Stimulated activated naive CD4-positive, alpha-beta T cell (primary cell): ENCODE results near the gene KCNIP1.

Source experiments
- DNase-seq, 6 experiments: peaks; one replicate each; lab custom pipeline; 2025; lab: John Stamatoyannopoulos, UW

KCNIP1 gene

DNA sequence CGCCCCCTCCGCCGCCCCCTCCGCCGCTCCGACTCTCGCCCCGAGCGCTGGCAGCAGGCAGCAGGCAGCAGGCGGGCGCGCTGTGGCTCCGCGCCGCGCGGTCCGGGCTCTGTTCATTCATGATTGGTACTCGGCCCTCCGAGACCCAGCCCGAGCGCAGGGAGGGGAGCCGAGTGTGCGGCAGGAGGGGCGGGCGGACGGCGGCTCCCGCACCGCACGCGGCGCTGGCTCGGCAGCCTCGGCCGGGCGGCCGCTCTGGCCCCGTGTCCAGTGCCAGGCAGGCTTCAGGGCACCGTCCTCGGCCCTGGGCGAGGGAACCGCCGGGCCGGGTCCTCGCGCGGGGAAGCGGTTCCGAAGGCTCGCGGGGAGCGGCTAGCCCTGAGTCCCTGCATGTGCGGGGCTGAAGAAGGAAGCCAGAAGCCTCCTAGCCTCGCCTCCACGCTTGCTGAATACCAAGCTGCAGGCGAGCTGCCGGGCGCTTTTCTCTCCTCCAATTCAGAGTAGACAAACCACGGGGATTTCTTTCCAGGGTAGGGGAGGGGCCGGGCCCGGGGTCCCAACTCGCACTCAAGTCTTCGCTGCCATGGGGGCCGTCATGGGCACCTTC, at the start of gene KCNIP1:
Gene KCNIP1 (plus strand): TSS at position 31 of the 607 bp plus-strand sequence.
- DNase-seq: no peak

DNA sequence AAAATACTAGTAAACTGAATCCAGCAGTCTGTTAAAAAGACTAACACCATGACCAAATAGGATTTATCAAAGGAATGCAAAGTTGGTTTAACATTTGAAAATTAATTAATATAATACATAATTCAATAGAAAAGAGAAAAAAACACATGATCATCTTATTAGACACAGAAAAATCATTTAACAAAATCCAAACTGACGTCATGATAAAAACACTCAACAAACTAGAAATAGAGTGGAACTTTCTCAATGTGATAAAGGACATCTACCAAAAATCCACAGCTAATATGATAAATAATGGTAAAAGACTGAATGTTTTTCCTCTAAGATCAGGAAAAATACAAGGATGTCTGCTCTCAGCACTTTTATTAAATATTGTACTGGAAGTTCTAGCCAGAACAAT, 40.4 kb upstream of the KCNIP1 start:
- DNase-seq: no peak

DNA sequence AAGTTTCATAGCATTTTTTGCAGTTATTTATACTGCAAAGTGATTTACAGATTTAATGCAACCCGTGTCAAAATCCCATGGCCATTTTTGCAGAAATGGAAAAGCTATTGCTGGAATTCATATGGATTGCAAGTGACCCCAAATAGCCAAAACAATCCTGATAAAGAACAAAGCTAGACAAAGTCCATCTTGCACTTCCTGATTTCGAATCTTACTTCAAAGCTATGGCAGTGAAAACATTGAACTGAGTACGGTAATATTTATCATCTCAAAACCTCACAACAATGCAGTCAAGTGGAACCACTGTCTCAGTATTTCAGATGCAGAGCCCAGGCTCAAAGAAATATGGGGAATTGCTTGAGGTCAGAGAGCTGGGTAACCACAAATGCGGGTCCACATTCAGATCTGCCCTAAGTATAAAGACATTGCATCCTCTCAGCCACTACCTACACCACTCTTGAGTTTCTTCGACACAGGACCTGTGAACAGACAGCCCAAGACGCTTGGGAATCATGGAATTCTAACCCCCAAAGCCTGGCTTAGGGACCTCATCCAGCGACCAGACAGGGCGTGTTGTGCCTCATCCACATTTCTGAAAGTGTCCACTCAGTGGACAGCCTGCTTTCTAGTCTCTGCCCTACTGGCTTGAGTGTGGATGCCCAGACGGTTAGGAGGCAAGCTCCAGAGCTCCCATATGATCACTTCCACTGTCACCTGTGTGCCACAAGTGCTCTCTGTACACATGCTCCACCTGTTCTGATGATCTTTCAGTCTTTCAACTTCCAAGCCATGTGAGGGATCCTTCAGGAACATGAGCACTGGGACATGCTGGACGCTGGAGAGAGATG, 39.3 kb upstream of the KCNIP1 start:
- DNase-seq: no peak

DNA sequence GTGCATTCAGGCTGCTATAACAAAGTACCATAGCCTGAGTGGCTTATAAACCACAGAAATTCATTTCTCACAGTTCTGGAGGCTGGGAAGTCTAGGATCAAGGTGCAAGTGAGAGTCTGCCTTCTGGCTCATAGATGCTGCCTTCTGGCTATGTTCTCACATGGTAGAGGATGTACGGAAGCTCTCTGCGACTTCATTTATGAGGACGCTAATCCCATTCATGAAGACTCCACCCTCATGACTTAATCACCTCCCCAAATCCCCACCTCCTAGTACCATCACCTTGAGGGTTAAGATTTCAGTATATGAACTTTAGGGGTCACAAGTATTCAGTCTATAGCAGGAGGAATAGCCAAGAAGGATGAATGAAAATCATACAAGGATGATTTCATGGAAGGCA, 37.3 kb upstream of the KCNIP1 start:
- DNase-seq: no peak

DNA sequence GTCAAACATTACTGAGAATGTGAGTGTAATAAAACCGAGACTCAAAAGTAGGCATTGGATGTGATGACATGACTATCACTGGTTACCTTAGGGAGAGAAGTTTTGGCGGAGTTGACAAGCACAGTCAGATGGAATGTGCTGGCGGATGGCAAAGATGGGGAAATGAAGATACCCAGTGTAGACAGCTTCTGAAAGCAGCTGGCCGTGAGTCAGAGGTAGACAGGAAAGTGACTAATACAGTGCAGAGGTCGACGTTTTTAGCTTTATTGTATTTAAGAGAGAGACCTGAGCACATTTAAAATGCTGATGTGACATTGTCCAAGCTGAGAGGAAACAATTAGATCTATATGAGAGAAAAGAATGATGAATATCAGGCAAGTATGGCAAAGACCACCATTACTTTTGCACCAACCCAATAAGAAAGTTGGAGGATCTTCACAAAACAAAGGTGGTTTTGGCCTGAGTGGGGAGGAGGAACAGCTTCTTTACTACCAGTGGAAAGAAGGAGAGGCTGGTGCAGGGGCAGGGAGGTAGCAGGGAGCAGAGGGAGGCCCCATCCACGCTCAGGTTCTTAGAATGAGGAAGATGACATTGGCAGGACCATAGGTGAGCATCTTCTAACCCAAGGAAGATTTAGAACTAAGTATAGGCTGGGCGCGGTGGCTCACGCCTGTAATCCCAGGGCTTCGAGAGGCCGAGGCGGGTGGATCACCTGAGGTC, 36.7 kb upstream of the KCNIP1 start:
- DNase-seq: no peak

DNA sequence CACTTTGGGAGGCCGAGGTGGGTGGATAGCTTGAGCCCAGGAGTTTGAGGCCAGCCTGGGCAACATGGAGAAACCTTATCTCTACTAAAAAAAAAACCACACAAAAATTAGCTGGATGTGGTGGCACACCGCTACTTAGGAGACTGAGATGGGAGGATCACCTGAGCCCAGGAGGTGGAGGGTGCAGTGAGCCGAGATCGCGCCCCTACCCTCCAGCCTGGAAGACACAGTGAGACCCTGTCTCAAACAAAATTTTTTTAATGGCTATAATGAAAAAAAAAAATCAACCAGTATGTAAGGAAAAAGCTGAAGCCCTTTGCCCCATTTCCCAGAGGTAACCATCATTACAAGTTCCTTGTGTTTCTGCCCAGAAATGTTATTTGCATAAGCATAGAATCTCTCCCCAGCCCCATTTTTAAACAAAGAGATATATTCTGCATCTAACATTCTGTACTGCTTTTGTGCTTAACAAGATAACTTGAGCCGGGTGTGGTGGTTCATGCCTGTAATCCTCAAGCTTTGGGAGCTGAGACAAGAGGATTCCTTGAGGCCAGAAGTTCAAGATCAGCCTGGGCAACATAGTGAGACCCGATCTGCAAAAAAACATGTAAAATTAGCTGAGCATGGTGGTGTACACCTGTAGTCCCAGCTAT, 35.1 kb upstream of the KCNIP1 start:
- no peak for DNase-seq

DNA sequence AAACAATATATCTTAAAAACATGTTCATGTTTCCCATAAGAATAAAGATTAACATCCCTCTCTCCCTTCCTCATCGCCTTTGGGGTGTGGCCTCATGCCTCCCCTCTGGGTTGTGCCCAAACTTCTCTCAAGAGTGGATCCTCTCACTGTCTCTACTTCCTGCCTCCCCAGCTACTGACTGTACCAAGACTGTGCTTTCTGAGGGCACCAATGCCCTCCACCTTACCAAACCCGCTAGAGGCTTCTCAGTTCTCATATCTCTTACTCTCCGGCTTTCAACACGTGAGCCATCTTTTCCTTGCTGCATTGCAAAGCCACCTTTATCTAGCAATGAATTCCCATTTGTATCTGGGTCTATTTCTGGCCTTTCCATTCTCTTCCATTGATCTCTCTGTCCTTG, 34.4 kb upstream of the KCNIP1 start:
- DNase-seq: no peak

DNA sequence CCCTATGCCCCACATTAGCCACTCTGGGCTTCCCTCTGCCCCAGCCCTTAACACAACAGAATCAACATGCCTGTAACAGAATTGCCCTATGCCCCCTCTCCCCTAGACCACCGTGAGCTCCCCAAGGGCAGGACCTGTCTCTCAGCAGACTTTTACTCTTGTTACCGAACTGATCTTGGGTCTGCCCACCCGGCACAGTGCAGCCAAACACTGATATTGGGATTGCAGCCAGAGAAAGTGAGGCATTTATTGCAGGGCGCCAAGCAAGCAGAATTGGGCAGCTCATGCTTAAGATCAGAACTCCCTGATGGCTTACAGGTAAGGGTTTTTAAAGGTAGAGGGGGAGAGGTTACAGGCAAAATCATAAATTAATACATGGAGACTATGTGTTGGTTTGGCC, 33.5 kb upstream of the KCNIP1 start:
- DNase-seq: no peak

DNA sequence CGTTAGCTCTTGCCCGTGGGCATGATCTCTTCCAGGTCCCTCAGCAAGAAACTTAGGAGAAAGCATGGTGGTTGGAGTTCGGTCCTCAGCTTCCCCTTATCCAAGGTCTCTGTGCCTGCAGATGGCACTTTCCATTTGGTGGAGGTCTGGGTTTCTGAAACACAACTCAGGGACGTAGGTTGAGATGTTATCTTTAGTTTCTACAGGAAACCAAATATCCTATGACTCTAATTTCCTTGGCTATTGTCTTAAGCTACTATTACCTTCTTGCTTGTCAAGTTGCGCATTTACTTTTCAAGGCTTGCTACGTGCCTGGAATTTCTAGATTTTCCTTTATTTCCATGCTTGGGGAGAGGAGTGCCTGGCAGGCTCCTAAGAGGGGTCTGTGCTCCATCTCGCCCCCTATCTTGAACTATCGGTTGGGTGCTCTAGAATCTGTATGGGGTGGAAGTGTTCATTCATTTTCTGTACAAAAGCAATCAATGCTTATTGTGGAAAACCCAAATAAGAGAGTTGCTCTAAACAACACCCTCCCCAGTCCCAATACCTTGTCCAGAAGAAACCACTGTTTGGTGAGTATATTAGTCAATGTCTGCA, 32.9 kb upstream of the KCNIP1 start:
- no peak for DNase-seq

DNA sequence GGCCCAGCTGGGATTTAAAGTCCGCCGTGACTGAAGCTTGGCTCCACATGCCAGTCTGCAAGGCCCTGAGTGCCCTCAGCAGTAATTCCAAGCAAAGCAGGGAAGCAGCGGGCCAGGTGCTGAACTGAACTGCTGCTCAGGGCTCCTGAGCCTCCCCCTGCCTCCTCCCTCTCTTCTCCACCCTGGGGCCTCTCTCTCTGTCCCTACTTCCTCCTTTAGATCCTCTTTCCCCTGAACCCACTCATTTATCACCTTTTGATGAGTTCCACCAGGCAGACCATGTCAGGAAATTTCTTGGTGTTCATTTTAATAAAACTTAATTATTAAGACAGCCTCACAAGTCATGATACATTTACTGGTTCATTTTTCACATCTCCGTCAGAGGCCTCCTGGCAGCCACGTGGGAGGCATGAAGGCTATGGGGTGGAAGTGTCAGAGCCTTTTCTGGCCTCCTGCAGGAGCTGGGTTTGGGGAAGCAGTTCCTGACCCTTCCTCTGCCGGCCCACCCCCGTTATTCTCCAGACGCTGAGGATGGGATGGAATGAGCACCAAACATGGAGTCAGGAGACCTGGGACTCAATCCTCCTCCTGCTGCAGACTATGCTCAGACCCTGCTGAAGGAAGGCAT, 32.2 kb upstream of the KCNIP1 start:
- no peak for DNase-seq

DNA sequence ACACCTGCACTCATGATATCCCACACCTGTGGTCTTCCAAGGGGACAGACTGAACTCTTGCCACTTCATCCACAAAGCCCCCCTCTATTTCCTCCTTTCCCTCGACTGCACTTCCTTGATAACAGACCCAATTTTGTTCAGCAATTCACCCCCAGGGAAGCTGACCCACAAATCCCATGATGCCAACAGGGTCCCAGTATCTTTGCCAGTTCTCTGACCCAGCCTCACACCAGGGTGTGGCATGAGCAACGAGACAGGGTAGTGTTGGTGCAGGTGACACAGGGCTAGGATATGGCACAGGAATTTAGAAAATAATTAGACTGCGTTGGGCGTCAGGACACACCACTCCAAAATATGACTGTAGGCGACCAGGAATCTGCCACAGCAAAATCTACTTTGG, 30.2 kb upstream of the KCNIP1 start:
- no peak for DNase-seq

DNA sequence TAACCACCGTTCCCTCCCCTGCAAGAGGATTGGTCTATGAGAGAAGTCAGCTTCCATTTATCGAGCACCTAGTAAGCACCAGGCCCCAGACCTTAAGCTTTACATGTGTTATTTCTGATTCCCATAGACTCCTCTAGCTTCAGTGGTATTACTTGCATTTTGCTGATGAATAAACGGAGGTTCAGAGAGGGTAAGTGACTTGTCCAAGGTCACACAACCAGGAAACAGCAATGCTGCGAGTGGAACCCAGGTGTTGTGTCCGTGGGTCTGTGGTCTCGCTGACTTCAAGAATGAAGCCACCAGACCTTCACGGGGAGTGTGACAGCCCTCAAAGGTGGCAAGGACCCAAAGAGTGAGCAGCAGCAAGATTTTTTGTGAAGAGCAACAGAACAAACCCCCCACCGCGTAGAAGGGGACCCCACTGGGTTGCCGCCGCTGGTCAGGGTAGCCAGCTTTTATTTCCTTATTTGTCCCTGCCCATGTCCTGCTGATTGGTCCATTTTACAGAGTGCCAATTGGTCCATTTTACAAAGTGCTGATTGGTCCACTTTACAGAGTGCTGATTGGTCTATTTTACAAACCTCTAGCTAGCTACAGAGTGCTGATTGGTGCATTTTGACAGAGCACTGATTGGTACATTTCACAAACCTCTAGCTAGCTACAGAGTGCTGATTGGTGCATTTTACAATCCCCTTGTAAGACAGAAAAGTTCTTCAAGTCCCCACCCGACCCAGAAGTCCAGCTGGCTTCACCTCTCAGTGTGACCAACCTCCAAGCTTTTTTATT, 29.1 kb upstream of the KCNIP1 start:
- no peak for DNase-seq

DNA sequence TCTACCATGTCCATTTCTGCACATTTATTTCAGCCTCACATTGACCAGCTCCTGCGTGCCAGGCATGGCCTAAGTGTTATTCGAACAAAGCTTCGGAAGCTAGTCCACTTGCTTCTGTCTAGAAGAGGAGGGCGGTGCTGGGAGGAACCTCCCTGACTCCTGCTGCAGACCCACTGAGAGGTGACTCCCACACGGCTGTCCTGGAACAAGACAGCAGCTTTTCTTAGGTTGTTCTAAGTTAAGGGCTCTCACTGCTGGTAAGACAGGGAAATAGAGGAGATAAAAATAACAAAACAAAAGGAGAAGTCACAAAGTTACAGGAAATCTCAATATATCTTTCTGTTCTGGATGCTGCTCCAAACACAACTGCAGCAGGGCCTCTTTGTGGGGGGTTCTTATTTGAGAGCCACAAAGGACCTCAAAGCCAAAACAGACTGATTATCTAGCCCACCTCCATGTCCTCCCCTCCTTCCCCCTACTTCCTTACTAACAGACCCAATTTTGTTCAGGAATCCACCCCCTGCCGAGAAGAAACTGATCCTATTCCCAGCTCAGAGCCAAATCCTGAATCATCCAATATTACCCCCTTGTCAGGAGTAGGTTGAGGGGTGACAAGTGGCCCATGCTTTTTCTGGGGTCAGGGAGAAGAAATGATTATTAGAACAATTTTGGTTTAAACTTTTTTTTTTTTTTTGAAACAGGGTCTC, 28.4 kb upstream of the KCNIP1 start:
- DNase-seq: no peak

DNA sequence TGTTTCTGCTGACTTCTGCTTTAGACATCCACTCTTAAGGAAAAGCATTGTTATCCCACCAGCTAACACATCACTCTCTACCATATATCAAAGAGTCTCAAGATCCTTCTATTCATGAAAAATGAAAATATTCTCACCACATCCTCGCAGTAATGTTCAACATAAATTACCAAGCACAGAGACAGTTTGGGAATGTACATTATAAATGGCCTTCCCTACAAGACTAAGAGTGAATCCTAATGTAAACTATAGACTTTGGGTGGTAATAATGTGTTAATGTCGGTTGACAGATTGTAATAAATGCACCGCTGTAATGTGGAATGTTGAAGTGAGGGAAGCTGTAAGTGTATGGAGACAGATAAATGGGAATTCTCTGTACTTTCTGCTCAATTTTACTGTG, 27.1 kb upstream of the KCNIP1 start:
- no peak for DNase-seq

DNA sequence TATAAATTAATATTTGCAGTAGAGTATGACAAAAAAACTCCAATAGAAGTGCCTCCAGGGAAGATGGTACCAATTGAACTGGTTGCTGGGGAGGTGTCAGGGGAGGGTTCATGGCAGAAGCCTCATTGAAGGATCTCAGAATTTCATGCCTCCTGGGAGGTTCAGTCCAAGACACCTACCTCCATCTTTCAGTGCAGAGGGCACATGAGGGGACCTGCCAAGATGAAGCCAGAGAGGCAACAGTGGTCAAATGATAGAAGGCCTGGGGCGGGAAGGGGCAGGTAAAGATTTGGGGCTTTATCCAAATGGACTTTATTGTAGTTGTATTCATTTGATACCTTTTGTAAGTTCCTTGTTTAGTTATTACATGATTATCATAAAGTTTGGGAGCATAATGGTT, 25.9 kb upstream of the KCNIP1 start:
- no peak for DNase-seq

DNA sequence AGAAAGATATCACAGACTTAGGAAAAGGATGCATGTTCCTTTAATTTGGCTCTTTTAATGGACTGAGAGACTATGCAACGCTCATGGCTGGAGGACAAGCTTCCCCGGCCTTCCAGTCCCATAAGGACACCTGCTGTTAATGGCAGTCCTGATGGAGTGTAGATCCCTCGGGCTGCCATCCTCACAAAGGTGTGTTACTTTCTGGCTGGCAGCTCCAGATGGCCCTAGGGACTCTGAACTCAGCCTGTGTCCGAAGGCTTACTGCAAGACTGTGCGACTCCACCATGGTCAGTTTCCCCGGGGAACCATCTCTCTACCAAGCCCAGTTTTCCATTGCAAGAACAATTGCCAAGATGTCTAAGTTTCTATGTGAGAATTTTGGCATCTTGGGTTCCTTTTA, 25.5 kb upstream of the KCNIP1 start:
- no peak for DNase-seq

DNA sequence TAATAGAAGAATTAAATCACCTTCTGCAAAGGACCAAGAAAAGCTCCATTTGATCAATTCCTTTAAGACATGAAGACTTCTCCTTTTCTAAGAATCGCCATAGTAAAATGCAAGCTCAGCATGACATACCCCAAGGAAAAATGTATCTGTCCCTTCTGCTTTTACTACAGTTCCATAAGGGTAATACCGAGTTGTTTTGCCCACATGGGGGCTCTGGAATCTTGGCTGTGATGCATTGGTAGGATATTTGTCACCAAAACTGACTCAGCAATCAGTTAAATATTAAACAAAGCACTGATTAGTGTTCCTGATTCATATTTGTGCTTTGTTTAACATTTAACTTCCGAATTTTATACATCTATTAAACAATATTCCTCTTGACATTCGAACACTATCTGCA, 24.3 kb upstream of the KCNIP1 start:
- DNase-seq: no peak

DNA sequence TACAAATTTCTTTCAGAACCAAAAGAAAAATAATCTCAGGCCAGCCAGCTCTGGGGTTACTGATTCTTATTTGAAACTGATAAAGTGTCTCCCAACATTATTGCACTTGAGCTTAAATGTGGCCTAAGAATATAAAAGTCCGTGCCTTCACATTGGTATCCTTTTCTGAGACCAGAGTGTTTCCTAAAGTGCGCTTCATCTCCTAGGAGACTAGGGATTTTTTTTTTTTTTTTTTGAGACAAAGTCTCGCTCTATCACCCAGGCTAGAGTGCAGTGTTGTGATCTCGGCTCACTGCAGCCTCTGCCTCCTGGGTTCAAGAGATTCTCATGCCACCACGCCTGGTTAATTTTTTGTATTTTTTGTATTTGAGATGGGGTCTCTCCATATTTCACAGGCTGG, 23.6 kb upstream of the KCNIP1 start:
- no peak for DNase-seq

DNA sequence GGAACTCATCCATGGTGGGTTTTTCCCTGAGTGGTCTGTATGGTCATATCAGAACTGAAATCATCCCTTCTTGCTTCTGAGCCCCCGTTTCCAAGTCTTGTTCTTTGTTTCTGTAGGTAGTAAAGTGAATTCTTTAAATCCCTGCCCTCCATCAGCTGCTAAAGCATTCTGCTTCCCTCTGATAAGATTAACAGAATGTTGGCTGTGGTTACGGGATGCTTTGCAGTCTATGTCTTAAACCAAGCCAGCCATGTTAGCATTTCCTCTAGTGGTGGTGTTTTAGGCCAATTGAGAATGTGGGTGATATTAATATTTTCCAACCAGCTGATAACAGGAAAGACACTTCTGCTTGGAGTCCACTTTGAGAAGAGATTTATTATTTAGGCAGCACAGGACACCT, 22.0 kb upstream of the KCNIP1 start:
- DNase-seq: no peak

DNA sequence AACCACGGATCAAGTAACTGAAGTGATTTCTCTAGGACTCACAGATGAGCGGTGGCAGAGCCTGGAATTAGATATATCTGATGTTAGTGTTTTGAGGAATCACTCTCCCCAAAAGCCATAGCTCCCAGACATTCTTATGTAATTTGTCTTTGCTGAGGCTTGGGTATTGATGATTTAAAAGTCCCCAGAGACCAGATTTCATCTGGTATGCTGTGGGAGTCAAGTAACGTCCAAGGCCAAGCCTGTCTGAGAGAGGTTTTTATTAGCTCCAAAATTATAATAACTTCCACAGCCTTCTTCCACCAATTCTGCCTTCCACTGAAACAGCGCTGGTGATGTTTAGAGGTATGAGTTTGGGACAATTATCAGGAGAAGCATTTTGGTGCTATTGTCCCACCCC, 21.3 kb upstream of the KCNIP1 start:
- no peak for DNase-seq
